ENCODE measurements around the gene DNAJC9. TPM values are rescaled to one million over a fixed set of nuclear protein-coding genes. Genes with fewer than 3 reads are reported as not detected.

DNAJC9 gene
- total and polyA plus RNA-seq, 2 of the 4 experiments (the other 2 are of a cell fraction), result 20.0 to 28.7 TPM

DNA sequence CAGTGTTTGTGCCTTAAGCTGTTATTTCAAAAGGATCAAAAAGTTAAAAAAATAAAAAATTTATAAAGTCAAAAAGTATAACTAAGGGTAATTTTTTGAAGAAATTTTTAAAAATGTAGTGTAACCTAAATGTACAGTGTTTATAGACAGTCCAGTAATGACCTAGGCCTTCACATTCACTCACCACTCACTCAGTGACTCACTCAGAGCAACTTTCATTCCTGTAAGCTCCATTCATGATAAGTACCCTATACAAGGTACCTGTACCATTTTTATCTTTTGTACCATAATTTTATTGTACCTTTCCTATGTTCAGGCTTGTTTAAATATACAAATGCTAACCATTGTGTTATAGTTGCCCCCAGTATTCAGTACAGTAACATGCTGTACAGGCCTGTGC, 21.5 kb downstream of the DNAJC9 start:
- no peak overlapping the region for H3K18ac ChIP-seq (ENCODE audit: low read depth, low read length)
- peaks cover 2% of the 10 kb centered on the region; the same call in 1 of the 2 replicates for H3K4me1 ChIP-seq (ENCODE audit: control insufficient read depth, insufficient read depth, low read length)
- dilution Hi-C loops (cut with HindIII; ENCODE audit: low sequenced_read_pairs, unreplicated experiment) (no loop called here), in situ Hi-C loops (cut with MboI; ENCODE audit: low sequenced_read_pairs) (no loop called here), intact Hi-C loops (cut with micrococcal nuclease) (no loop called here)
- no peaks in the 10 kb centered on the region for H4K20me1 ChIP-seq (ENCODE audit: insufficient read depth, low read length)
- BruUV-seq (replicated peaks), result no TSS peak
- POLR2A ChIA-PET (ENCODE audit: unreplicated experiment), result interaction anchor here (0.5 kb wide), 1 partner anchor 130 kb away, joined by 5 read pairs; no protein-coding TSS in a partner anchor
- CTCF ChIA-PET, result interaction anchor here (0.6 kb wide), 1 partner anchor 317 kb away, joined by 4 read pairs; no protein-coding TSS in a partner anchor
- peak; percentile 70 for ATAC-seq (ENCODE audit: low read depth)
- H2BK15ac ChIP-seq (ENCODE audit: low read depth, low read length), result no peak overlapping the region
- no peak overlapping the region for H4K8ac ChIP-seq (ENCODE audit: low read depth in 2 of 2, low read length in 2 of 2)
- H2BK20ac ChIP-seq (ENCODE audit: low read depth, low read length), result no peak overlapping the region
- no peaks in the 10 kb centered on the region for H3K27me3 ChIP-seq (ENCODE audit: control insufficient read depth, insufficient read depth, low read length)
- H3K4ac ChIP-seq (ENCODE audit: low read depth, low read length), result no peak overlapping the region
- TF ChIP-seq, protein P1, sequence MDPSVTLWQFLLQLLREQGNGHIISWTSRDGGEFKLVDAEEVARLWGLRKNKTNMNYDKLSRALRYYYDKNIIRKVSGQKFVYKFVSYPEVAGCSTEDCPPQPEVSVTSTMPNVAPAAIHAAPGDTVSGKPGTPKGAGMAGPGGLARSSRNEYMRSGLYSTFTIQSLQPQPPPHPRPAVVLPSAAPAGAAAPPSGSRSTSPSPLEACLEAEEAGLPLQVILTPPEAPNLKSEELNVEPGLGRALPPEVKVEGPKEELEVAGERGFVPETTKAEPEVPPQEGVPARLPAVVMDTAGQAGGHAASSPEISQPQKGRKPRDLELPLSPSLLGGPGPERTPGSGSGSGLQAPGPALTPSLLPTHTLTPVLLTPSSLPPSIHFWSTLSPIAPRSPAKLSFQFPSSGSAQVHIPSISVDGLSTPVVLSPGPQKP (IDR thresholded peaks at IDR 0.05; ENCODE audit: borderline replicate concordance, low read depth, low read length), result no peak
- TF ChIP-seq MAZ (IDR thresholded peaks at IDR 0.05; ENCODE audit: borderline replicate concordance, low read depth, low read length) (no peak), MAFK (IDR thresholded peaks at IDR 0.05; ENCODE audit: low read depth, low read length) (no peak), RCOR1 (IDR thresholded peaks at IDR 0.05; ENCODE audit: insufficient replicate concordance, low read length) (no peak), SMC3 (IDR thresholded peaks at IDR 0.05; ENCODE audit: low read depth, low read length) (no peak), BHLHE40 (IDR thresholded peaks at IDR 0.05; ENCODE audit: low read depth, low read length) (no peak), MXI1 (IDR thresholded peaks at IDR 0.05; ENCODE audit: borderline replicate concordance, low read depth, low read length) (no peak), CHD1 (IDR thresholded peaks at IDR 0.05; ENCODE audit: low read depth, low read length) (no peak), RFX5 (IDR thresholded peaks at IDR 0.05; ENCODE audit: low read depth, low read length) (no peak), FOS (IDR thresholded peaks at IDR 0.05; ENCODE audit: low read depth, low read length) (no peak)
- TF ChIP-seq, protein P2, sequence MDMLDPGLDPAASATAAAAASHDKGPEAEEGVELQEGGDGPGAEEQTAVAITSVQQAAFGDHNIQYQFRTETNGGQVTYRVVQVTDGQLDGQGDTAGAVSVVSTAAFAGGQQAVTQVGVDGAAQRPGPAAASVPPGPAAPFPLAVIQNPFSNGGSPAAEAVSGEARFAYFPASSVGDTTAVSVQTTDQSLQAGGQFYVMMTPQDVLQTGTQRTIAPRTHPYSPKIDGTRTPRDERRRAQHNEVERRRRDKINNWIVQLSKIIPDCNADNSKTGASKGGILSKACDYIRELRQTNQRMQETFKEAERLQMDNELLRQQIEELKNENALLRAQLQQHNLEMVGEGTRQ (IDR thresholded peaks at IDR 0.05; ENCODE audit: low read depth, low read length), result no peak
- TF ChIP-seq, protein P3, sequence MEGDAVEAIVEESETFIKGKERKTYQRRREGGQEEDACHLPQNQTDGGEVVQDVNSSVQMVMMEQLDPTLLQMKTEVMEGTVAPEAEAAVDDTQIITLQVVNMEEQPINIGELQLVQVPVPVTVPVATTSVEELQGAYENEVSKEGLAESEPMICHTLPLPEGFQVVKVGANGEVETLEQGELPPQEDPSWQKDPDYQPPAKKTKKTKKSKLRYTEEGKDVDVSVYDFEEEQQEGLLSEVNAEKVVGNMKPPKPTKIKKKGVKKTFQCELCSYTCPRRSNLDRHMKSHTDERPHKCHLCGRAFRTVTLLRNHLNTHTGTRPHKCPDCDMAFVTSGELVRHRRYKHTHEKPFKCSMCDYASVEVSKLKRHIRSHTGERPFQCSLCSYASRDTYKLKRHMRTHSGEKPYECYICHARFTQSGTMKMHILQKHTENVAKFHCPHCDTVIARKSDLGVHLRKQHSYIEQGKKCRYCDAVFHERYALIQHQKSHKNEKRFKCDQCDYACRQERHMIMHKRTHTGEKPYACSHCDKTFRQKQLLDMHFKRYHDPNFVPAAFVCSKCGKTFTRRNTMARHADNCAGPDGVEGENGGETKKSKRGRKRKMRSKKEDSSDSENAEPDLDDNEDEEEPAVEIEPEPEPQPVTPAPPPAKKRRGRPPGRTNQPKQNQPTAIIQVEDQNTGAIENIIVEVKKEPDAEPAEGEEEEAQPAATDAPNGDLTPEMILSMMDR (conservative IDR thresholded peaks at IDR 0.05; ENCODE audit: low read depth, low read length), result no peak
- no peak overlapping the region for H3K56ac ChIP-seq (ENCODE audit: extremely low read depth, insufficient read depth, low read length)
- H2AK5ac ChIP-seq (ENCODE audit: low read depth, low read length), result no peak overlapping the region
- H2BK5ac ChIP-seq (ENCODE audit: low read depth, low read length, poor library complexity, severe bottlenecking), result no peak overlapping the region
- no peaks in the 10 kb centered on the region for H3K9me3 ChIP-seq (ENCODE audit: control insufficient read depth, insufficient read depth, low read length)
- H2AK9ac ChIP-seq (replicated peaks; ENCODE audit: low read depth, low read length, poor library complexity), result no peak overlapping the region
- no peak overlapping the region for H3K14ac ChIP-seq (replicated peaks; ENCODE audit: low read depth, low read length)
- H3K9ac ChIP-seq (ENCODE audit: low read depth, low read length), result no peak overlapping the region
- H3K79me1 ChIP-seq (ENCODE audit: low read depth in 1 of 2, low read length in 2 of 2), result no peaks in the 10 kb centered on the region; a peak in 1 of 4 replicates
- no peak overlapping the region for H4K5ac ChIP-seq (ENCODE audit: low read depth, low read length)
- no peak overlapping the region for H3K4me2 ChIP-seq (ENCODE audit: low read depth, low read length)
- H3K4me3 ChIP-seq (ENCODE audit: insufficient read depth, low read depth, low read length), result no peak overlapping the region
- peak; percentile 64 for DNase-seq
- H2BK120ac ChIP-seq (ENCODE audit: low read depth, low read length), result no peak overlapping the region
- H4K91ac ChIP-seq (ENCODE audit: insufficient read depth, low read depth, low read length), result no peak overlapping the region
- H3K27ac ChIP-seq (ENCODE audit: insufficient read depth, low read length), result no peak overlapping the region
- no peaks in the 10 kb centered on the region for H3K9me1 ChIP-seq (ENCODE audit: insufficient read depth, low read length)
- no peak overlapping the region for H2AFZ ChIP-seq (replicated peaks; ENCODE audit: low read length, poor library complexity)
- H3K23ac ChIP-seq (ENCODE audit: low read depth, low read length), result no peak overlapping the region
- peaks cover 3% of the 10 kb centered on the region for H3K36me3 ChIP-seq (ENCODE audit: control insufficient read depth, insufficient read depth, low read length)
